Inferior parietal cortex (tissue), 1 donor: ENCODE data around the gene PSMB11.

Experiments used
- DNase-seq: peaks from one replicate; pipeline ENCODE4 v3.0.0-alpha.2; 2016; ENCODE audit errors: extremely low spot score

The PSMB11 gene

DNA sequence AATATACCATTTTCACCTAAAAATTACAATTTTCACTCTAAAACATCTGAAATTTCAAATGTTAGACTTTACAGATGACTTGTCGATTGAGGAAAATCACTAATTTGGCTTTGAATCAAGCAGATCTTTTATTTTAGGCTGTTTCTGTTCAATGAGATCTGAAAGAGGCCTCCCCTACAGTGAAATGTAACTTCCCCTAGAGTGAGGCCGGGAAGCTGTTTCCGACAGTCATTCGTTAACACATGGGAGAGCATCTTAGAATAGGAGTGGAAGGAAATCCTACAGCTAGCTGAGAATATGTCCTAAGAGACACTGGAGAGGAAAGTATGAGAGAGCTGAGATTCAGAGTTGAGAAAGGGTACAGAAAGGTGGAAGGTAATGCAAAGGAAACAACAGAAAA is 26.4 kb upstream of the PSMB11 start:
- no peak for DNase-seq

DNA sequence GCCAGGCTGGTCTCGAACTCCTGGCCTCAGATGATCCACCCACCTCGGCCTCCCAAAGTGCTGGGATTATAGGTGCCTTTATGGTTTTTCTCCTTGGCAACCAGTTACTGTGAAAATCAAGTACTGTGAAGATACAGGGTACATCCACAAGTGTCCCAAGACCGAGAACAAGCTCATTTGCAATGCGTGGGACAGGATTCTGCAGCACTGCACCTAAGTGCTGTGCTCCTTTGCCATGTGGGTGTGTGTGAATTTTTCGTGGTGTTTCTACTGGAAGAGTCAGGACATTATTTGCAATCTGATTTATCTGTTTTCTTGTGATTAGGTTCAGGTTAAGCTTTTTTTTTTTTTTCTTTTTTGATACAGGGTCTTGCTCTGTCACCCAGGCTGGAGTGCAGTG is 24.9 kb upstream of the PSMB11 start:
- no peak for DNase-seq

DNA sequence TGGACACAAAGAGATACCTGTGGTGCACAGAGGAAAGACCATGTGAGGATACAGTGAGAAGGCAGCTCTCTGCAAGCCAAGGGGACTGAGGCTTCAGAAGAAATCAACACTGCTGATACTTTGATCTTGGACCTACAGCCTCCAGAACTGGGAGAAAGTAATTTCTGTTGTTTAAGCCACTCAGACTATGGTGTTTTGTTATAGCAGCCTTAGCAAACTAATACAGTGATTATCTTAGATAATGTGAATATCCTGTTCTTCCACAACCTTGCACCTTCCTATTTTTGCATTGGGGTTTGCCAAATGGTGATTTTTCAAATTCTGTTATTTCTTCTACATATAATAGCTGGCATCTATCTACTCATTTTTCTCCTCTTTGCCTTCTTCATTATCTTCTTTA is 23.9 kb upstream of the PSMB11 start:
- no peak for DNase-seq

DNA sequence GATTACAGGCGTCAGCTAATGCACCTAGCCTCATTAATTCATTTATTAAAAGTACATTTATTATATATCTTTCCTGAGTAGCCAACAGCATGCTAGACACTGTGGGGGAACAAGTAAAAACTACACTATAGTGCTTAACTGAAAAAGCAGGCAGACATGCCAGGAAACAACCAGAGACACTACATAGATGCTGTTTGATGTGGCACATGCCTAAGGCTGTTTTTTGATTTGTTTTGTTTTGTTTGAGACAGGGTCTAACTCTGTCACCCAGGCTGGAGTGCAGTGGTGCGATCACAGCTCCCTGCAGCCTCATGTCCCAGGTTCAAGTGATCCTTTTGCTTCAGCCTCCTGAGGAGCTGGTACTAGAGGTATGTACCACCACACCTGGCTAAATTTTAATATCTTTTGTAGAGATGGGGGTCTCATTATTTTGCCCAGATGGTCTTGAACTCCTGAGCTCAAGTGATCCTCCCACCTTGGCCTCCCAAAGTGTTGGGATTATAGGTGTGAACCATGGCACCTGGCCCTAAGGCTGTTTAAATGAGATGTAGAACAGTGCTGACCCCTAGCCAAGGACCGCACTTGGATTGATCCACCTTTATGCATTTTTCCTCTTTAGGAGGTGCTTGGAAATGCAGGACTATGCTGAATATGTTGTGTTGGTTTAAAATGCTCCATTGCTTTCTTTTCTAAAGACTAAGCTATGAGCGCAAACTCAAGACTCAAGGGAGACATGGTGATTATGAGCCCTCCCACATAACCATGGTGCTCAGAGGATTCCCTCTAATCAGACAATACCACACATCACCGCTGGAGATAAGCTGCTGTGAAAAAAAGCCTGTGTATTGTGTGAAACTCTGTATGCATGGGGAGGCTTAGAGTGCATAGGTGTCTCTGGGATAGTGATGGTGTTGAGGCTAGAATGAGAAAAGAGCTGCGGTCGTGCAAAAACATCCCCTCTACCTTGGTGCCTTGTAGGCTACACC is 21.6 kb upstream of the PSMB11 start:
- no peak for DNase-seq

DNA sequence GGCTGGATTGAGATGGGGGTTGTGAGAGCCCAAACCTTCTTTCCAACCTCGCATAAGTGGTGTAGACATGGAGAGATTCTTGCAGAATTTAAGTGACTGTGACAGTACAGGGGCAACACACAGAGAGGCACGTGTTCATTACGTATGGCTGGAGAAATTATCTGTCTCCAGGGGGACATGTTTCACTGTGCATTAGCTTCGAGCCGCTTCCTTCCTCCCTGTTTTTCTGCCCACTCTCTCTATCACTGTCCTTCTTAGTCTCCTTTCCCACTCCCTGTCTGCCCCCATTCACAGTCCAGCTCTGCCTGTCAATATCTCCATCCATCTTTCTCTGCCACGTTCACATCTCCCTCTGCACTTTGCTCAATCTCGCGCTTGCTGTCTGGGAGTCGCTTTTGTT is 20.6 kb upstream of the PSMB11 start:
- DNase-seq = no peak

DNA sequence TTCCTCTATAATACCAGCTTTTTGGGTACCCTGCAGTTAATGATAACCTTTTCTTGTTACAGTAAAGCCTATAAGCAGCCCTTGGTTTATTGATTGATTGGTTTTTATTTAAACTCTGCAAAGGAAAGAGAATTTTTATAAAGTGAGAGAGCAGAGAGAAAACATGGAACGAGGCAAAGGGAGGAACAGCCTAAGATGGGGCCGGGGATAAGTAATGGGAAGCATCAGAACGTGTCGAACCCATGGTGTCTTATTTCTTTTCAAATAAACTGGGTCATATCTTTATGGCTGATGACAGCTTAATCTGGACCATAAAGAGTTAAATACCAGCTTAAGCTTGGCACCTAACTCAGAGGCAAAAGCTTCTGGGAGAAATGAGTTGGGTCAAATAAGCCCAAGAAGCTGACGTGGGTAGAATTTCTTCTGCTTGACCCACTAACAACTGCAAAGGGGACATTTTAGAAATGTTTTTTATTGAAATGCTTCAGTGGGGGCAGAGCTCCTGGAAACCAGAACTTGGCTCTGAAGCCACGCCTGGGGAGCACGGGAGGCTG is 20.0 kb upstream of the PSMB11 start:
- no peak for DNase-seq

DNA sequence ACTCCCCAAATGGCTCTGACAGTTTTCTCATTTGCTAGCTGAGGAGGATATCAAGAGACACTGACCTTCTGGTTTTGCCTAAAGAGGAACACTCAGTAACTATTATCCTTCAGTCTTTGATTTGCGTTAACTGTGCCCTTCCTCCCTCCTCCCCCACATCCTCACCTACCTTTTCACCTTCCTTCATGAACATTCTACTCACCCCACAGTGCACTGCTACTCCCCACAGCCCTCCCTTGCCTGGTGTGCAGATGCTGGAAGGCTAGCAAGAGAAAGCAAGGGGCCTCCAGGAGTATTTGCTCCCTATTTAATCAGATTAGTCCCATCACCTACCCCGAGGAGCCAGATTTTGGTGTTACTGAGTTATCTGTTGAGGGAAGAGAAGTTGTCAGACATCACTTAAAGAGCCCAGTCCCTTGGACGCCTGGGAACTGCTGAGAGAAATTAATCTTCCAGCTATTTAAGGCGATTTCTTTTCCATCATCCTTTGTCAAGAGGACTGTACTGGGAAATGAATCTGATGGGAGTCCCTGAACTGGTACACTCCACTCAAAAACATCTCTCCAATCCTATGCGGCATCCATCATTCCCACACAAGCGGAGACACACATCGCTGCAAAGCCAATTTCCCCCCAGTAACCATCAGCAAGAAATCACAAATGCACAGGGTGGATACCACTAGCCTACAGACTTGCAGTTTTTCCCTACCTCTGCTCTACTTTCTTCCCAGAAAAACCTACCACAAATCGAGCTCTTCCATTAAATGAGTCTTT is 18.8 kb upstream of the PSMB11 start:
- DNase-seq = no peak

DNA sequence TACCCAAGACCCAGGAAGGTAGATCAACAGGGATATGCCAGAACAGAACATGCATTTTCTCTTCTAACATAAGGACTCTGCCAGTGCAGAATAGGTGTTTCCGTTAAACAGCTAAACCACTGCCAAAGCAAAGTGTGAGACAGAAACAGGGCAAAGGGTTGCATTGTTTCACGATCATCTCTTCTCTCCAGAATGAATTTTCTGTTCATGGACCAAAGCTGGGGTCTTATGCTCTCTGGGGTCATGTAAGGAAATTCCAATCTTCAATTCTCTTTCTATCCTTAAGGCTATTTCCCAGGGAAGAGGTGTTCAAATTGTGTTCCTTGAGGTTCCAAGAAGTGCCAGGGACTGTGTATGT is 18.2 kb upstream of the PSMB11 start:
- no peak for DNase-seq

DNA sequence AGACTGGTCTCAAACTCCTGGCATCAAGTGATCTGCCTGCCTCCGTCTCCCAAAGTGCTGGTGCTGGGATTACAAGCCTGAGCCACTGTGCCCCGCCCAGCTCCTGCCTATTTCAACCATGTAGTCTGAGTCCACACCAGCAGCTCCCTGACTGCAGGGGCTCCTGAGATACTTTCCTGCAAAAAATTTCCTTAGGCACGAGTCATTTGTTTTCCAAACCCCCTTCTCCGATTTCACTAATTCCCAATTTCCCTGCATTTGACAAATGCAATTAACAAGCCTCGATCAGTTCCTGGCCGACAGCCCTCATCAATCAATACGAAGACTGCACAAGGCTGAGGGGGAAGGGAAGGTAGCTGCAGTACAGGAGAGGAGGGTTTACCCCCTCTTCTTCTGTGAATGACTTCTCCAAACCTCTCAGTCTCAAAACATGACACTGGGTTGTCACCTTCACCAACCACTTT is 17.4 kb upstream of the PSMB11 start:
- no peak for DNase-seq

DNA sequence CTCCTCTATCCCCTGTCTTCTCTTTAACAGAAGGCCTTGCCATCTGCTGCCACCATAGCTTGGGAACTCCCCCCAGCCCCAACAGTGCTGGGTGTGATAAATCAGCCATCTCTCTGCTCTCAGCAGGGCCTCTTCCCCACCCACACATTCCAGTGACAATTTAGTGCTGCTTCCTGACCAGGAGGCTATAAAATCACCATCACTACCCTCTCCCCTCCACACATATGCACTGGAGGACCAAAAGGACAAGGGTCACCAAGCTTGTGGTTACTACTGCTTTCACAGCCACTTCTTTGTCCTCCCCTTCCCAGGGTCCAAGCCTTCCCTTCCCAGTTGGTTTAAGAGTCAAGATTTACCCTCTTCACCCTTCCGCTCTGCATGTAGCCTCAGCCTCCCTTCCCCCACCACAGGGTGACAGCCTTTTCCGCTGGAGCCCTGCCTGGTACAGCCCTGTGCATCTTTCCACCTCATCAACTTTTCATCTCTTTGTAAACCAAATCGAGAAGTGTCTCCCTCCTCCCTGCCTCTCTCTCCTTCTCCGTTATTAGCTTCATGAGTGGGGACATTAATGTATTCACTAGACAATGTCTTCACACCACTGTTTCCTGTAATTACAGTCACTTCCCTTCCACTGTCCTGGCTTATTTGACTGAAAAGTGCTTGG is 16.7 kb upstream of the PSMB11 start:
- DNase-seq = no peak

DNA sequence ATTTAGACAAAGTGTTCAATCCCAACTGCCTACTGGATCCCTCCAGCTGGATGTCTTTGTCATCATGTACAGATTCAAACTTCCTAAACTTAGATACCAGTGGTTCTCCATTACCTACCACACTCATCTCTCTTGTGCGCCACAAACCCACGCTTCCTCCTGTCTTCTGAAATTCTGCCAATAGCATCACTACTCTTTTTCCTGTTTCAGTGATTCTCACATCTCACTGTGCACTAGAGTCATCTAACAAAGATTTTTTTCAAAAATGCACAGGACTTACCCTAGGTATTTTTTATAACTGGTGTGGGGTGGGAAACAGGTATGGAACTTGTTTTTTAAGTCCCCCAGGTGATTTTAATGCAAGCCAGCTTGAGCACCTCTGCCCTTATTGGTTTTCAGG is 13.2 kb upstream of the PSMB11 start:
- no peak for DNase-seq

DNA sequence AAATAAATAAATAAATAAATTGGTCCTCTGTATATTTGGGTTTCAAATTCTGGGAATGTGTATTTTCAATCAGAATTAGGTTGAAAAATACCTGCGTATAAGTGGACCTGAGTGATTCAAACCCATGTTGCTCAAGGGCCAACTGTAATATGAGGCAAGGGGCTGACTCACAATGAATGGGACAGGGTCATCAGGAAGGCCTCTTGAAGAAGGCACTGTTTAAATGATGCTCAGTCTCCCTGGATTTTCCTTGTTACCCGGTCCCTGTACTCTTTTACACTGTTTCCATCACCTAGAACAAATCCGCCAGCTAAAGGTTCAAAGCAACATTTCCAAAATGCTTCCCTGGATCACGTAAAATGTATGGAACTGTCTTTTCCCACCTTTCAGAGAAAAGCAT is 11.1 kb upstream of the PSMB11 start:
- DNase-seq = no peak

DNA sequence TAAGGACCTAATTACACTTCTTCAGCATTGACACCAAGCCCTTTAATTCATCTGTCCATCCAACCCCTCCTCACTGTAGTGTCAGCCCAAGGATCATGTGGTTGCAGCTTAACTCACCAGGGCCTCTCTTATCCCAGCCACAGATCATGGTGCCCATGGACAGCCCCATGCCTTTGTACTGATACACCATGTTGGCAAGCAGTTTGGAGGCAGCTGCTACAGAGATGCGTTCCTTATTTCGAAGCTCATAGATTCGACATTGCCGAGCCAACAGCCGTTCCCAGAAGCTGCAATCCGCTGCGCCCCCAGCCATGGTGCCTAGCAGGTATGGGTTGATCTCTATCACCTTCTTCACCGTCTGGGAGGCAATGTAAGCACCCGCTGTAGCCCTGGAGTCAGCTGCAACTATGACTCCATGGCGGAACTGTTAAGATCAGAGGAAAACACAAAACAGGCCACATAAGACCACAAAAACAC is 8.7 kb upstream of the PSMB11 start:
- no peak for DNase-seq

DNA sequence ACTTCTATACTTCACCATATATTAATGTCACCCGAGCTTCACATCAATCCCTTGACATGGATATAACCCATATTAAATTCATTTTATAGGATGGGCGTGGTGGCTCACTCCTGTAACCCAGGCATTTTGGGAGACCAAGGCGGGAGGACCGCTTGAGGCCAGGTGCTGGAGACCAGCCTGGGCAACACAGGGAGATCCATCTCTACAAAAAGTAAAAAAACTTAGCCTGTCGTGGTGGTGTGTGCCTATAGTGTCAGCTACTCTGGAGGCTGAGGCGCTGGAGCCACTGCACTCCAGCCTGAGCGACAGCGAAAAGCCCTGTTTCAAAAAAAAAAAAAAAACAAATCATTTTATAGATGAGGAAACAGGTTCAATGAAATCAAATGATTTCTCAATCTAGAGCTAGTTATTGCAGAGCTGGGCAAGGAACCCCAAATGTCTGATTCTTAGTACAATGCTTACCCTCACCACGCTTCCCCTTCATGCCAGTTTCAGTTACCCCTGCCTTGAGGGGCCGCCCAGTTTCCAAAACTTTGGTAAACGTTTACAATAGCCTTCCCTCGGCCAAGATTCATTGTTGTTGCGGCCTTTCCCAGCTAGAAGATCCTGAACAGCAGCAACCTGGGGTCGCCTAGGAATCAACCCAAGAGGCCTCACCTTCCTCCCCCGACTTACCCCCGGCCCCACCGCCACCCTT is 8.1 kb upstream of the PSMB11 start:
- no peak for DNase-seq

DNA sequence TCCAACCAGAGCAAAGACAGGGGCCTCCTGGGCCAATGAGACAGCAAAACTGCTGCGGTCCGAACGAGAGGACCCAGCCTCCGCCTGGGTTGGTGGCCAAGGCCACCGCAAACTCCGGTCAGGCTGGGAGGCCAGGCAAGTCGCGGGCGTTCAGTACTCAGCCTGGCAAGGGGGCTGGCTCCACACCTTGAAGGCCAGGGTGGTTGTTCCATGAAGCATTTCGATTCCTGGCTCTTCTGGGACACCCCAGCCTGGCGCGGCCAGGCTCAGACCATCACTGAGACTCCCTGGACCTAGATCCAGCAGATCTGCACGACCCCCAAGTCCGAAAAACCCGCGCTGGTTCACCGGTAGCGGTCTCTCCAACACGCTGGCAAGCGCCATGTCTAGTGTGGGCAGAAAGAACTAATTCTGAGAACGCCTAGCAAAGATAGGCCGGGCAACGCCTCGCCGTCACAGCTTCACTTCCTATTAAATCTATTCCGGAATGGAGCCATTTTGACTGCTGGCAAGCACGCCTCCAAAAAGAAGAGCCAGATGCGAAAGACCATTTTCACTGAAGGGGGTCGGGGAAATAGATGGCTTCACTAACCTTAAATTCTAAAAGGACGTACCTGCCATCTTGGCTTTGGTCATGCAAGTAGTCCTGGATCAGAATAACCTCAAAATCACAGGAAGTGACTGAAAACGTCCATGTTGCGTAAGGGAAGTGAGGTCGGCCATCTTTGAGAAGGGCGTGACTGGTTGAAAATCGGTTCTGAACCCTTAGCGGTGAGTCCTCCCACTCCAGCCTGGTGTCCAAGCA is 7.3 kb upstream of the PSMB11 start, which contains the start of gene PSMB5:
TSS of gene PSMB5 (minus strand) at position 403 of the 805 bp plus-strand sequence. CDS start at position 384, 19 bp downstream.
- DNase-seq = peak; percentile 97

DNA sequence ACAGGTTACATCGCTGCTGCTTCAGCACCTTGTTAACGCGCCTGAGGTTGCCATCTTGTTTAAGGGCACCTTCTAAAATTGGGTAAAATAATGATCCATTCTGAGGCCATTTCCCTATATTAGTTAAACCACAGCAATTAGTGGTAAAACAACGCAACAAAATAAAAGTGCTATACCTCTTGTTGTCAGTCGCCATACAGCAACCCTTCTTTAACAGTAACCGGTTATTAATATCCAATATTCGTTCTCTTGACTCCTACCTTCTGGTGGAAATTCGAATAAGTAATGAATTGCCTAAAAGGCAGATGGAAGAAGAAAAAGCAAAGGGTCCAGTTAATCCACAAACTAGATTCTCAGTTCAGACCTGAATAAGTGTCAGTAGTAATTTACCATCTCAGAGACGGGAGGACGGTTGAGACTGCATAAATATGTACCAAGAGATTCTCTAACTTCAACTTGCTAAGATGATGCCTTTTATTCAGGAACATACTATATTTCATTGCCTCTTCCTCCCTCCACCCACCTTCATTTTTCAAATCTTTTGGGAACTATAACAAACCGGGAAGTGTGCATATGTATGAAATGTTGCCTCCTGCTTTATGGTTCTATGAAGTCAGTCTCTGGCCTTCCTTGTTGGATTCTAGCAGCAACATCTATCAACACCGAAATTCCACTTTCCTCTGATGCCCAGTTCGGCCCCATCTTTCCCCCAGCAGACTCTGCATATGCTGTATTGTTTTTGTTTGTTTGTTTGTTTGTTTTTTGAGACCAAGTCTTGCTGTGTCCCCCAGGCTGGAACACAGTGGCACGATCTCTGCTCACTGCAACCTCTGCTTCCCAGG is 6.5 kb upstream of the PSMB11 start:
- no peak for DNase-seq

DNA sequence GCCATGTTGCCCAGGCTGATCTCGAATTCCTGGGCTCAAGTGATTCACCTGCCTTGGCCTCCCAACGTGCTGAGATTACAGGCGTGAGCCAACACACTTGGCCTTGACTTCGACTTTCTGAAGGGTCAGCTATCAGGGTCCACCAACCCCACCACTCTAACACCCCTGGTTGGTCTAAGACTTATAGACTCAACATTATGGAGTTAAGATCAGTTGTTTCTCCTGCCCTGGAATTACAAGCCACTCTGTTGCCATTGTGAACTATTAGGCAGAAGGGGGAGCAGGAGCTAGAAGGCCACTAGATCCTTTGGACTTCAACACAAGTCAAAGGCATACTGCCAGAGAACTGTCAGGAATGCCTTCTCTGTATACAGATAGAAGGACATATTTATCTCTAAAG is 1.9 kb upstream of the PSMB11 start:
- no peak for DNase-seq

DNA sequence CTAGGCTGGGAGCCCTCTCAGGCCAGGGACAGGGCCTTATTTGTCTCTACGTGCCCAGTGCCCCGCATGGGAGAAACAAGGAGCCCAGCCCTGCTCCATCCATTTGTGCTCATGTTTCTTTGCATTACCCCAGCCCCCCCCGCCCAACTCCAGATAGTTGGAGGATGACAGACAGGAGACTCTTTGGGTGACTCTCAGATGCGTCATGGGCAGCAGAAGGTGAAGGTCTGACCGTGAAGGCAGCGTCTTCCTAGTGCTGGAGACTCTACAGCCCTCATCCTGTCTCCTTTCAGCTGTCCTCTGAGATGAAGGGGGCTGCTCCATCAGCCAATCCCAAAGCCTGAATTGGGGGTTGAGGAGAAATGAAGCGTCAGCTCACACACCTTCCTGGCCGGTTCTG is 283 bp upstream of the PSMB11 start:
- DNase-seq = no peak

DNA sequence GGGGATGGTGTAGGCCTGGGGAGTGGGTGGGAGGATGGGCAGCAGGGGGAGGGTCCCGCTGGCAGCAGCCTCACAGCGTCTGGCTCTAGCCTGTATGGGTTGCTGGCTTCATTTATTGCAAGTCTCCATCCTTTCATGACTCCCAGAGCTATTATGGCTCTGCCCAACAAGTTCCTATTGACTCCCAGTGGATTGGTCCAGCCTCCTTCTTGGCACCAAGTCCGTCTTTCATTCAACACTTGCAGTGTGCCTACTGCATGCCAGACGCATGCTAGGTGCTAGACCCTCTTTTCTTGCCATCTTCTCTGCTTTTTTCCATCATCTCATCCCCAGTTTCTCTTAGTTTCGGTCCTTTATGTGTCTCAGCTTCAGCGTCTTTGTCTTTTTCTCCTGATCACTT is 1.1 kb downstream of the PSMB11 start:
- no peak for DNase-seq
